IPS DF 19.7 (cell line): Measurements from ENCODE around the gene TSPAN14.
"Not testable (repeated sequence)": the region's sequence is repeated elsewhere in the genome, so short reads cannot be mapped to it uniquely, and the experiment has no call there.

Experiments
- DNase-seq: peaks from one replicate; pipeline ENCODE4 v3.0.0-alpha.2; 2013; ENCODE audit warnings: low read depth, low spot score

The TSPAN14 gene

DNA sequence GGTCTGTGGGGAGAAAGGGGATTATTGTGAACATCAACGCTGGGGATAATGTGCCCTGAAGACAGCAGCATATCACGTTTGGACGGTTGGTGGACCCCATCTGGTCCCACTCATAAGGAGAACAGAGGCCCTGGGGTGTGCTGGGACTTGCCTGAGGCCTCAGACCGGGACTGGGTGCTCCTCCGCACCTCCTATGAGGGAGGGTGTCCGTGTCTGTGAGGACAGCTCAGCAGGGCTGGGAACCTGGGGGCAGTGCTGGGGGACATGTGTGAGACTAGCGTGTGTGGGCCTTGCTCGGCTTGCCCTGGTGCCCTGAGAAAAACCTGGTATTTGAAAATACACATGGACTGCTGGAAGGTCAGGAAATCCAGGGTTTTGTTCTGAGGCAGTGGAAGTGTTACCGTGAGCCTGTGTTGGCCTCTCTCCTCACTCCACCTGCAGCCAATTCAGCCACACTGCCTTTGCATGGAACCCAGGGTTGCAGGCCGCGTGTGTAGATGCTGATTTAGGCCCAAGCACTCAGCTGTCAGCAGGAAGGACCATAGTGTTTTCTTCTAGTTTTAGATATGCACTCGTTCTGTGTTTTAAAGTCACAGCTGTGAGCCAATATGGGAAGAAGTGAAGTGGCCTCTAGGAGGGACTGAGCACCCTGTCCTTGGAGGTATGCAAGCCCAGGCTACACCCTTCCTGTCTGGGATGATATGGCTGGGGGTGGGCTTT lies 70.2 kb downstream of the TSPAN14 start:
- no peak for DNase-seq

- no peak for DNase-seq
Observed at GRCh38 chr10:80526218-80526617, 72.1 kb downstream of the TSPAN14 start.

- no peak for DNase-seq
Observed at GRCh38 chr10:80526742-80527141, 72.6 kb downstream of the TSPAN14 start.

DNA sequence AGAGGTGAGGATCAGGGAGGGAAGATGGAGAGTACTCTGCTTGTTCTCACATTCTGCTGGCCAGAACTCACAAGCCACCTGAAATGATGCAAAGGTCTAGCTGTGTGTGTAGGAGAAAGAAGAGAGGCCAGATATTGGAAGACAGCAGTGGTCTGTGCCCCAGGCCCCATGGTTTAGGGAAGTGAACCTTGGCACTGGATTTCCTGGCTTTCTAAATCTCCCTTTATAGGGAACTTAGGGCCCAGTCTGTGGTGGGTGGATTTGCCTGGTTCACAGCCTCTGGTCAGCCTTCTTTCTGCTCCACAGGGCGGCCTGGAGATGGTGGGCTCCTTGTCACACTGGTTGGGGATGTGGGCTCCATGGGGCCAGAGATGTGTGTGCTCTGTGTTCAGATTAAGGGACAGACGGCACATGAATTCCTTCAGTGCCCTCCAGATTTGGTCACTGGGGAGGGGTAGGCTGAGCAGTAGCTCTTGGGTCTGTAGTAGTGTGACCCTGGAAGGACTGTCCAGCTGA lies 74.1 kb downstream of the TSPAN14 start:
- no peak for DNase-seq

- no peak for DNase-seq
Observed at GRCh38 chr10:80528901-80529300, 74.8 kb downstream of the TSPAN14 start.

- no peak for DNase-seq
Observed at GRCh38 chr10:80529604-80530003, 75.5 kb downstream of the TSPAN14 start.

- no peak for DNase-seq
Observed at GRCh38 chr10:80530251-80530650, 76.1 kb downstream of the TSPAN14 start.

- DNase-seq: no peak
Observed at GRCh38 chr10:80530816-80531215, 76.7 kb downstream of the TSPAN14 start.

DNA sequence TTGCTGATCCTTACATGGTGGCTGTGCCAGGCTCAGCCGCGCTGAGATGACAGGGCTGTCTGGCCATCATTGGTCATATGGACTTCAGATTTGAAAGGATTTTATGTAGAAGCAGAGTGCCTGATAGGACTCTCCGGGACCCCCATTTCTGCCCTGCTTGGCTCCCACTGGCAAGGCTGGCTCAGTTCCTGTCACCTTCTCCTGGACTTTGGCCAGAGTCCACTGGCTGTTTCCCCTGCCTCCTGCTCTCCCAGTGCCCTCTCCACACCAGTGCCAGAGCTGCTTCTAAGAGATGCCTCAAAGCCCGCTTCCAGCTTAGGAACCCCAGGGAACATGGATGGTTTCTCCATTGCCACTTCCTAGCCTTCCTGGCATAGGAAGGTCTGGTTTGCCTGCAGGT lies 78.5 kb downstream of the TSPAN14 start:
- no peak for DNase-seq

- DNase-seq: not testable (repeated sequence)
Observed at GRCh38 chr10:80534059-80534458, 79.9 kb downstream of the TSPAN14 start.

DNA sequence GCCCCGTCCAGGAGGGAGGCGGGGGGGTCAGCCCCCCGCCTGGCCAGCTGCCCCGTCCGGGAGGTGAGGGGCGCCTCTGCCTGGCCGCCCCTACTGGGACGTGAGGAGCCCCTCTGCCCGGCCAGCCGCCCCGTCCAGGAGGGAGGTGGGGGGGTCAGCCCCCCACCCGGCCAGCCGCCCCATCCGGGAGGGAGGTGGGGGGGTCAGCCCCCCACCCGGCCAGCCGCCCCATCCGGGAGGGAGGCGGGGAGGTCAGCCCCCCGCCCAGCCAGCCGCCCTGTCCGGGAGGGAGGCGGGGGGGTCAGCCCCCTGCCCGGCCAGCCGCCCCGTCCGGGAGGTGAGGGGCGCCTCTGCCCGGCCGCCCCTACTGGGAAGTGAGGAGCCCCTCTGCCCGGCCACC lies 80.5 kb downstream of the TSPAN14 start:
- not testable (repeated sequence) for DNase-seq

- DNase-seq: no peak
Observed at GRCh38 chr10:80535671-80536360, 81.7 kb downstream of the TSPAN14 start.

- no peak for DNase-seq
Observed at GRCh38 chr10:80536361-80536835, 82.3 kb downstream of the TSPAN14 start.

- no peak for DNase-seq
Observed at GRCh38 chr10:80537086-80537735, 83.1 kb downstream of the TSPAN14 start.

DNA sequence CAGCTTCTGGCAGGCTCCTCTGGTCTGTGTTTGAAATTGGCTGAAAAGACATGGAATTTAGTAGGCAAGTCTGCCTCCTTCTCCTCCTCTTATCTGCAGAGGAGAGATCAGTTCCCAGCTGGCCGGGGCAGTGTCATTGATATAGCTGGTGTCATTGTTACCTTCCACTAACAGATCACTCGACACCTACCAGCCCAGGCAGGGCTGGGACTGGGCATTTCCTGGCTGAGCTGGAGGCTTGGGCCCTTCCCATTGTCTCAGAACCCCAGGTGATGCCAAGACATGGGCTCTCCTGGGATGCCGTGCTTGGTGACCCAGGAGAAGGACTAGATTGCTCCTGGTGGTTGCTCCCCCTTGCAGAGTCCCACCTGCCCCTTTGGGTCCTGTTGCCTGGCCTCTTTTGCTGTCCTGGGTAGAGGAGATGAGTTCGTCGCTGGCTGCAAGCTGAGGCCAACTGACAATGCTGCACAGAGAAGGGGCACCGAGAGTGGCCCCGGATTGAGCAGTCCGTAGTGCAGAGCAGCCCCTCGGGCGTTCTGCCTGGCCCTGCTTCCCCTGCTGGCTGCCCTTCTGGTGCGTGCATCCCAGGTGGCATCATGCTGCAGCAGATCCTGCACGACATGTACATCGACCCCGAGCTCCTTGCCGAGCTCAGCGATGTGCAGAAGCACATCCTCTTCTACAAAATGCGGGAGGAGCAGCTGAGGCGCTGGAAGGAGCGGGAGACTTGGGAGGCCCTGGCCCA lies 83.8 kb downstream of the TSPAN14 start, which contains the start of gene SH2D4B:
SH2D4B (plus strand) TSS at position 167 of the 745 bp plus-strand sequence; CDS start at position 597, 430 bp downstream.
- DNase-seq: no peak

GRCh38 chr10:80538481-80539185 lies 84.5 kb downstream of the TSPAN14 start:
- no peak for DNase-seq

DNA sequence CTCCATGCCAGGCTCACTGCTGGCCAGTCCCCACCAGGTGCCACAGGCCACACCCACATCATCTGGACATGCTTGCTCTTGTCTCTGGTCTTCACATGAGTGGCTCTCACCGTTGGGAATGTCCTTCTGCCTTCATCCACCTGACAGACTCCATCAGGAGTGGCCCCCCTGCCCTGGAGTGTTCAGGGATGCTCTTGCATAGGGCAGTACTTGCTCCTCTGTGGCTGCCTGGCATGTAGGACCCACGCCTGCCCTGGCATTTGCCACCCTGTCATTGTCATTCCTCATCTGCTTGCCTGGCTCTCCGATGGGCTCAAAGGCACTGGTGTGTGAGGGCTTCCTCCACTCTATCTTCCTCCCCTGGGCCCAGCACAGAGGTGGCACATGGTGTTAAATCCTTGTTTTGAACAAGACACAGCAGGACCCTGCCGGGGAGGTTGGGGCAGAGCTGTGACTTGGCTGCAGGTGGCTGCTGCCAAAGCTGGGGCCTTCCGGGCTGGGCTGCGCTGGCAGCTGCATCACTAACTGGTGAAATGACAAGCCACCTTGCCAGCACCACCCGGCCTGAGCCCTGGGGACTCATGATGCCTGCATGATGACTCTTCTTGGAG lies 85.4 kb downstream of the TSPAN14 start:
- DNase-seq: no peak

DNA sequence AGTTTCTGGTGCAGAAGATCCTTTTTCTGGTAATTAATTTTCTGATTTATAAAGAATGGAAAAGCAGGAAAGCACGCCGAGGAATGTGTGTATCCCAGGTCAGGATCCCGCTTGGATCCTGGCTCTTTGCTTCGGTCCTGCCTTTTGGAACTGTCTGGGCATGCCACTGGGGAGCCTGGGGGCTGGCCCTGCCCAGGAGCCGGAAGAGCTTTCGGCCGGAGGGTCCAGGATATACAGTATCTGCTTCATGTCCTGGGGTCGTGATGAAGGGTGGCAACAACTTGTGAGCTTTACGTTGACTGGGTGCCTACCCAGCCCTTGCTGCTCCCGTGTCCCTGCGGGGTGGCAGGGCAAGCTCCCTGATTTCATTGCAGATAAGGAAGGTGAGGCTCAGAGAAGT lies 86.0 kb downstream of the TSPAN14 start:
- DNase-seq: no peak

DNA sequence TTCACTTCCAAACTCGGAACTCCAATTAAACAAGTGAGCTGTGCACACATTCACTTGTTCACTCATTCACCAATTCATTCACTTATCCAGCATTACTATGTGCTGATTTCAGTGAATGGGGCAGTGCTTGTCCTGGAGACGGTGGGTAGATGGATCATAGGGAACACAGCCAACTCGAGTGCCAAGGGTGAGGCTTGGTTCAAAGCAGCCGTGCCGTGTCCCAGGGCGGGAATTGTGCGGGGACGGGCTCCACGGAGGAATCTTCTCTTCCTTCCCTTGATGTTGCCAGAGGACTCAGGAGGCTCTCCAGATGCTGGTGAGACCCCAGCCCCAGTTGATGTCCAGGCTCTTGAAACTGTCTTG lies 86.5 kb downstream of the TSPAN14 start:
- DNase-seq: no peak

GRCh38 chr10:80540981-80541750 lies 87.1 kb downstream of the TSPAN14 start:
- DNase-seq: no peak
